Activated naive CD8-positive, alpha-beta T cell treated with anti-CD3 and anti-CD28 coated beads, Interleukin-2, amount 50 U/mL, for 24 hours (primary cell): ENCODE results near the gene DLG2.

Experiments
- ATAC-seq: fragments of 150-1000 bp; cut with Tn5 transposase; one replicate; pipeline ENCODE4 v1.10.0; 2021
- DNase-seq: peaks from one replicate; pipeline ENCODE4 v3.0.0; 2021
- H3K27ac Mint-ChIP-seq: one replicate; pipeline ENCODE4 v1.8.0; 2021; ENCODE audit warnings: mild to moderate bottlenecking, mixed read lengths
- H3K27me3 Mint-ChIP-seq: one replicate; pipeline ENCODE4 v1.8.0; 2021; ENCODE audit warnings: mixed read lengths
- H3K36me3 Mint-ChIP-seq: one replicate; pipeline ENCODE4 v1.8.0; 2021; ENCODE audit warnings: low read depth, mixed read lengths
- H3K4me1 Mint-ChIP-seq: one replicate; pipeline ENCODE4 v1.8.0; 2021; ENCODE audit warnings: mixed read lengths
- H3K4me3 Mint-ChIP-seq: one replicate; pipeline ENCODE4 v1.8.0; 2021; ENCODE audit warnings: mild to moderate bottlenecking, moderate library complexity, mixed read lengths
- H3K9me3 Mint-ChIP-seq: one replicate; pipeline ENCODE4 v1.8.0; 2021; ENCODE audit warnings: mixed read lengths

DLG2 gene

GRCh38 chr11:84564180-84564866 lies 1062.8 kb downstream of the DLG2 start:
- Mint-ChIP-seq H3K27me3 (no peaks in the 10 kb centered on the region), H3K36me3 (no peaks in the 10 kb centered on the region), H3K4me3 (no peak overlapping the region), H3K27ac (no peak overlapping the region), H3K9me3 (peaks cover 4% of the 10 kb centered on the region), H3K4me1 (no peaks in the 10 kb centered on the region)
- DNase-seq: peak; percentile 28
- no peak for ATAC-seq

GRCh38 chr11:84563356-84563755 lies 1063.8 kb downstream of the DLG2 start:
- H3K4me3 Mint-ChIP-seq: no peak overlapping the region
- H3K36me3 Mint-ChIP-seq: no peaks in the 10 kb centered on the region
- no peaks in the 10 kb centered on the region for H3K27me3 Mint-ChIP-seq
- no peak for DNase-seq
- no peak for ATAC-seq
- no peaks in the 10 kb centered on the region for H3K9me3 Mint-ChIP-seq
- H3K4me1 Mint-ChIP-seq: no peaks in the 10 kb centered on the region
- H3K27ac Mint-ChIP-seq: no peak overlapping the region

- Mint-ChIP-seq H3K27me3 (no peaks in the 10 kb centered on the region), H3K36me3 (no peaks in the 10 kb centered on the region)
Observed at GRCh38 chr11:84560206-84560605, 1066.9 kb downstream of the DLG2 start.

GRCh38 chr11:84558085-84558905 lies 1068.8 kb downstream of the DLG2 start:
- H3K9me3 Mint-ChIP-seq: no peaks in the 10 kb centered on the region
- no peak overlapping the region for H3K4me3 Mint-ChIP-seq
- H3K27ac Mint-ChIP-seq: no peak overlapping the region
- DNase-seq (peak; percentile 2), ATAC-seq (no peak)
- no peaks in the 10 kb centered on the region for H3K4me1 Mint-ChIP-seq
- no peaks in the 10 kb centered on the region for H3K27me3 Mint-ChIP-seq
- no peaks in the 10 kb centered on the region for H3K36me3 Mint-ChIP-seq

More at GRCh38 chr11:84560206-84560605, 1066.9 kb downstream of the DLG2 start:
- H3K4me3 Mint-ChIP-seq: no peak overlapping the region
- no peaks in the 10 kb centered on the region for H3K9me3 Mint-ChIP-seq
- DNase-seq (no peak), ATAC-seq (no peak)
- H3K4me1 Mint-ChIP-seq: no peaks in the 10 kb centered on the region
- no peak overlapping the region for H3K27ac Mint-ChIP-seq

- no peak for DNase-seq
- Mint-ChIP-seq H3K9me3 (peaks cover 3% of the 10 kb centered on the region), H3K4me3 (no peak overlapping the region), H3K27me3 (no peaks in the 10 kb centered on the region), H3K27ac (no peak overlapping the region), H3K4me1 (no peaks in the 10 kb centered on the region), H3K36me3 (no peaks in the 10 kb centered on the region)
- no peak for ATAC-seq
Observed at GRCh38 chr11:84552791-84553190, 1074.4 kb downstream of the DLG2 start.

- Mint-ChIP-seq H3K36me3 (no peaks in the 10 kb centered on the region), H3K27me3 (no peaks in the 10 kb centered on the region), H3K27ac (no peak overlapping the region), H3K4me3 (no peak overlapping the region), H3K9me3 (peaks cover 8% of the 10 kb centered on the region), H3K4me1 (no peaks in the 10 kb centered on the region)
- no peak for DNase-seq
- no peak for ATAC-seq
Observed at GRCh38 chr11:84549217-84549616, 1077.9 kb downstream of the DLG2 start.

- Mint-ChIP-seq H3K36me3 (no peaks in the 10 kb centered on the region), H3K27me3 (no peaks in the 10 kb centered on the region), H3K9me3 (peaks cover 11% of the 10 kb centered on the region), H3K4me3 (no peak overlapping the region), H3K4me1 (no peaks in the 10 kb centered on the region), H3K27ac (no peak overlapping the region)
- DNase-seq (no peak), ATAC-seq (no peak)
Observed at GRCh38 chr11:84544566-84544965, 1082.6 kb downstream of the DLG2 start.

- Mint-ChIP-seq H3K9me3 (peaks cover 11% of the 10 kb centered on the region), H3K36me3 (no peaks in the 10 kb centered on the region), H3K4me3 (no peak overlapping the region), H3K27ac (no peak overlapping the region), H3K4me1 (no peaks in the 10 kb centered on the region), H3K27me3 (no peaks in the 10 kb centered on the region)
- ATAC-seq: no peak
- DNase-seq: no peak
Observed at GRCh38 chr11:84543367-84544159, 1083.6 kb downstream of the DLG2 start.

- no peaks in the 10 kb centered on the region for H3K36me3 Mint-ChIP-seq
Observed at GRCh38 chr11:84541731-84542340, 1085.3 kb downstream of the DLG2 start.

GRCh38 chr11:84536456-84536855 lies 1090.7 kb downstream of the DLG2 start:
- Mint-ChIP-seq H3K4me3 (no peak overlapping the region), H3K4me1 (no peaks in the 10 kb centered on the region), H3K9me3 (peaks cover 12% of the 10 kb centered on the region), H3K36me3 (no peaks in the 10 kb centered on the region), H3K27me3 (no peaks in the 10 kb centered on the region), H3K27ac (no peak overlapping the region)
- DNase-seq (no peak), ATAC-seq (no peak)

More at GRCh38 chr11:84541731-84542340, 1085.3 kb downstream of the DLG2 start:
- Mint-ChIP-seq H3K4me1 (no peaks in the 10 kb centered on the region), H3K27ac (no peak overlapping the region), H3K4me3 (no peak overlapping the region), H3K27me3 (no peaks in the 10 kb centered on the region), H3K9me3 (peaks cover 12% of the 10 kb centered on the region)
- no peak for ATAC-seq
- no peak for DNase-seq

- Mint-ChIP-seq H3K36me3 (no peaks in the 10 kb centered on the region), H3K4me3 (no peak overlapping the region), H3K27me3 (no peaks in the 10 kb centered on the region), H3K27ac (no peak overlapping the region), H3K9me3 (peaks cover 10% of the 10 kb centered on the region), H3K4me1 (no peaks in the 10 kb centered on the region)
- DNase-seq: no peak
- no peak for ATAC-seq
Observed at GRCh38 chr11:84532364-84532763, 1094.8 kb downstream of the DLG2 start.

- DNase-seq (no peak), ATAC-seq (no peak)
- Mint-ChIP-seq H3K4me3 (no peak overlapping the region), H3K27ac (no peak overlapping the region), H3K27me3 (no peaks in the 10 kb centered on the region), H3K36me3 (no peaks in the 10 kb centered on the region), H3K4me1 (no peaks in the 10 kb centered on the region), H3K9me3 (no peaks in the 10 kb centered on the region)
Observed at GRCh38 chr11:84526250-84526649, 1100.9 kb downstream of the DLG2 start.

GRCh38 chr11:84524422-84525051 lies 1102.6 kb downstream of the DLG2 start:
- no peak for DNase-seq
- no peak for ATAC-seq
- no peaks in the 10 kb centered on the region for H3K9me3 Mint-ChIP-seq
- H3K27ac Mint-ChIP-seq: no peak overlapping the region
- H3K27me3 Mint-ChIP-seq: no peaks in the 10 kb centered on the region
- no peak overlapping the region for H3K4me3 Mint-ChIP-seq
- H3K4me1 Mint-ChIP-seq: no peaks in the 10 kb centered on the region
- H3K36me3 Mint-ChIP-seq: no peaks in the 10 kb centered on the region

GRCh38 chr11:84522331-84522730 lies 1104.8 kb downstream of the DLG2 start:
- no peak for DNase-seq

More at GRCh38 chr11:84522331-84522730, 1104.8 kb downstream of the DLG2 start:
- ATAC-seq: no peak
- Mint-ChIP-seq H3K27ac (no peak overlapping the region), H3K4me3 (no peak overlapping the region), H3K36me3 (no peaks in the 10 kb centered on the region), H3K9me3 (no peaks in the 10 kb centered on the region), H3K27me3 (no peaks in the 10 kb centered on the region), H3K4me1 (no peaks in the 10 kb centered on the region)
